Spinal cord (tissue), 10 donors: ENCODE data around the gene LEF1. TPM values are rescaled to one million over a fixed set of nuclear protein-coding genes. Genes with fewer than 3 reads are reported as not detected.

Source experiments
- DNase-seq, 6 donors: peaks; one replicate each; pipeline versions ENCODE4 v3.0.0 to v3.0.0-alpha.2; 2013 to 2015; ENCODE audit warnings: low spot score in 6 of 6, low read depth in 4 of 6
- H3K27ac ChIP-seq: one replicate; pipeline ENCODE4 v1.5.1; 2013; ENCODE audit warnings: low read depth, low read length, control low read depth
- H3K27me3 ChIP-seq: one replicate; pipeline ENCODE4 v1.6.1; 2013; ENCODE audit warnings: low read length; ENCODE audit not compliant: control insufficient read depth, insufficient read depth
- H3K36me3 ChIP-seq: one replicate; pipeline ENCODE4 v1.6.1; 2013; ENCODE audit warnings: low read length; ENCODE audit not compliant: control insufficient read depth, insufficient read depth
- H3K4me1 ChIP-seq: one replicate; pipeline ENCODE4 v1.6.1; 2013; ENCODE audit warnings: low read length; ENCODE audit not compliant: control insufficient read depth, insufficient read depth
- H3K4me3 ChIP-seq: one replicate; pipeline ENCODE4 v1.5.1; 2013; ENCODE audit warnings: low read depth, low read length, control low read depth
- H3K9me3 ChIP-seq: one replicate; pipeline ENCODE4 v1.6.1; 2013; ENCODE audit warnings: low read length; ENCODE audit not compliant: control insufficient read depth, insufficient read depth
- WGBS: methylation state at CpG from one replicate; pipeline ENCODE4 v1.1.5; 2013; ENCODE audit warnings: missing lambda C conversion rate; ENCODE audit not compliant: insufficient coverage; 5-methylcytosine and 5-hydroxymethylcytosine counted together
- polyA plus RNA-seq, 2 donors: library from polyadenylated mRNA; unstranded; fragments of 120-200 nt; gene quantifications; one replicate each; pipeline ENCODE4 v1.2.1, GENCODE V29; 2013; ENCODE audit not compliant: insufficient read length in 2 of 2
- total RNA-seq, 2 donors: library from RNA; depleted of rRNA in 1 of 2; stranded (reverse); fragments of 120-200 nt in 1 of 2; fragments of >200 nt in 1 of 2; gene quantifications; one replicate each; pipeline versions ENCODE4 v1.2.3 to v1.2.4, GENCODE V29; 2013 to 2014
- donor health status: healthy.

Gene LEF1
- total and polyA plus RNA-seq, 4 donors: 18.3 to 50.5 (median 27.9) TPM

GRCh38 chr4:108169664-108170063, 932 bp upstream of the LEF1 start:
- Histone ChIP-seq H3K36me3 (no peaks in the 10 kb centered on the region), H3K27me3 (peaks cover 84% of the 10 kb centered on the region), H3K4me3 (peak overlapping the region; percentile 71), H3K4me1 (peaks cover 48% of the 10 kb centered on the region), H3K9me3 (no peaks in the 10 kb centered on the region), H3K27ac (peak overlapping the region; percentile 90)
- 4% methylated on average over 3 of the region's 8 CpGs for WGBS
- peak in 2 of 6 donors; percentile 21 to 26 for DNase-seq

GRCh38 chr4:108168160-108168670, 517 bp downstream of the LEF1 start:
- Histone ChIP-seq H3K4me1 (peaks cover 46% of the 10 kb centered on the region), H3K27me3 (peaks cover 86% of the 10 kb centered on the region)
- 0% methylated on average over 27 of the region's 30 CpGs for WGBS

GRCh38 chr4:108166441-108167315, 2.1 kb downstream of the LEF1 start:
- peaks cover 33% of the 10 kb centered on the region for H3K4me1 ChIP-seq
- H3K4me3 ChIP-seq: peak overlapping the region; percentile 71
- H3K36me3 ChIP-seq: no peaks in the 10 kb centered on the region
- no peaks in the 10 kb centered on the region for H3K9me3 ChIP-seq
- peak in 3 of 6 donors; percentile 9 to 48 (median 38) for DNase-seq
- H3K27me3 ChIP-seq: peaks cover 76% of the 10 kb centered on the region
- H3K27ac ChIP-seq: peak overlapping the region; percentile 74
- 1% methylated on average over 57 of the region's 58 CpGs for WGBS

More at GRCh38 chr4:108168160-108168670, 517 bp downstream of the LEF1 start:
- Histone ChIP-seq H3K27ac (peak overlapping the region; percentile 90), H3K9me3 (no peaks in the 10 kb centered on the region), H3K36me3 (no peaks in the 10 kb centered on the region), H3K4me3 (peak overlapping the region; percentile 71)
- peak in 2 of 6 donors; percentile 35 to 47 for DNase-seq

GRCh38 chr4:108166038-108166437, 2.7 kb downstream of the LEF1 start:
- Histone ChIP-seq H3K4me1 (peaks cover 28% of the 10 kb centered on the region), H3K36me3 (no peaks in the 10 kb centered on the region), H3K27ac (peak overlapping the region; percentile 50), H3K4me3 (peak overlapping the region; percentile 71), H3K27me3 (peaks cover 70% of the 10 kb centered on the region), H3K9me3 (no peaks in the 10 kb centered on the region)
- peak in 1 of 6 donors; percentile 21 for DNase-seq
- WGBS: 0% methylated on average over 4 of the region's 12 CpGs

GRCh38 chr4:108165586-108165985, 3.1 kb downstream of the LEF1 start:
- 59% methylated on average over 5 of the region's 10 CpGs for WGBS
- DNase-seq: peak in 1 of 6 donors; percentile 6
- Histone ChIP-seq H3K27me3 (peaks cover 66% of the 10 kb centered on the region), H3K4me1 (peaks cover 28% of the 10 kb centered on the region), H3K36me3 (no peaks in the 10 kb centered on the region), H3K9me3 (no peaks in the 10 kb centered on the region), H3K4me3 (peak overlapping the region; percentile 71), H3K27ac (no peak overlapping the region)

- Histone ChIP-seq H3K4me1 (peaks cover 18% of the 10 kb centered on the region), H3K4me3 (no peak overlapping the region), H3K36me3 (no peaks in the 10 kb centered on the region), H3K9me3 (no peaks in the 10 kb centered on the region), H3K27me3 (peaks cover 44% of the 10 kb centered on the region), H3K27ac (no peak overlapping the region)
- DNase-seq: no peak
- WGBS: 91% methylated on average over 4 of the region's 5 CpGs
These were observed 5.4 kb downstream of the LEF1 start for GRCh38 chr4:108163351-108163750.

- H3K4me1 ChIP-seq: no peaks in the 10 kb centered on the region
- no peaks in the 10 kb centered on the region for H3K36me3 ChIP-seq
- WGBS: no CpG with 5 or more reads among the region's 3 CpGs
- H3K4me3 ChIP-seq: no peak overlapping the region
- no peak for DNase-seq
- H3K27me3 ChIP-seq: peaks cover 22% of the 10 kb centered on the region
- H3K9me3 ChIP-seq: no peaks in the 10 kb centered on the region
- H3K27ac ChIP-seq: no peak overlapping the region
These were observed 7.9 kb downstream of the LEF1 start for GRCh38 chr4:108160741-108161352.

- Histone ChIP-seq H3K36me3 (no peaks in the 10 kb centered on the region), H3K4me3 (no peak overlapping the region), H3K4me1 (no peaks in the 10 kb centered on the region), H3K9me3 (no peaks in the 10 kb centered on the region), H3K27ac (no peak overlapping the region), H3K27me3 (peaks cover 12% of the 10 kb centered on the region)
- WGBS: 80% methylated on average over 2 of the region's 5 CpGs
- no peak for DNase-seq
These were observed 8.9 kb downstream of the LEF1 start for GRCh38 chr4:108159845-108160244.

GRCh38 chr4:108157655-108158054, 11.1 kb downstream of the LEF1 start:
- Histone ChIP-seq H3K27me3 (no peaks in the 10 kb centered on the region), H3K4me3 (no peak overlapping the region), H3K4me1 (no peaks in the 10 kb centered on the region), H3K27ac (no peak overlapping the region), H3K36me3 (no peaks in the 10 kb centered on the region), H3K9me3 (no peaks in the 10 kb centered on the region)
- DNase-seq: no peak
- WGBS: no CpG with 5 or more reads among the region's 2 CpGs
